Stimulated activated CD4-positive, alpha-beta T cell treated with anti-CD3 and anti-CD28 coated beads, Interleukin-1b, Interleukin-23, amount 100 ng/mL, for 48 hours (primary cell): ENCODE data around the gene ILF2.
"Not testable (repeated sequence)": the region's sequence is repeated elsewhere in the genome, so short reads cannot be mapped to it uniquely, and the experiment has no call there.

Experiments used
- DNase-seq: peaks from one replicate; pipeline ENCODE4 v3.0.0-alpha.2; 2020

The ILF2 gene

GRCh38 chr1:153647346-153647714, 23.5 kb downstream of the ILF2 start:
- no peak for DNase-seq

GRCh38 chr1:153646672-153647345, 24.0 kb downstream of the ILF2 start:
- DNase-seq = no peak

GRCh38 chr1:153643816-153644215, 27.0 kb downstream of the ILF2 start:
- DNase-seq = no peak

- no peak for DNase-seq
Measured at GRCh38 chr1:153643100-153643499, 27.7 kb downstream of the ILF2 start.

DNA sequence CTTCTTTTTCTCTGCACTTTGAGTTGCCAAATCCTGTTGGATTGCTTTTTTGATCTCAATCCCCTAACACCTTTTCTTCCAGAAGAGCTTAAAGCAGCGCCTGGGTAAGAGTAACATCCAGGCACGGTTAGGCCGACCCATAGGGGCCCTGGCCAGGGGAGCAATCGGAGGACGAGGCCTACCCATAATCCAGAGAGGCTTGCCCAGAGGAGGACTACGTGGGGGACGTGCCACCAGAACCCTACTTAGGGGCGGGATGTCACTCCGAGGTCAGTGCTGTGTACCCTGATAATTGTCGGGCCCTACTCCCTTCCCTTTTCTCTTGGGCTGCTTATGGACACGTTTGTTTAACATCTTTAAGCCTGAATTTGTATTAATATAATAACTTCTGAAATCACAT, 28.6 kb downstream of the ILF2 start:
- DNase-seq = no peak

DNA sequence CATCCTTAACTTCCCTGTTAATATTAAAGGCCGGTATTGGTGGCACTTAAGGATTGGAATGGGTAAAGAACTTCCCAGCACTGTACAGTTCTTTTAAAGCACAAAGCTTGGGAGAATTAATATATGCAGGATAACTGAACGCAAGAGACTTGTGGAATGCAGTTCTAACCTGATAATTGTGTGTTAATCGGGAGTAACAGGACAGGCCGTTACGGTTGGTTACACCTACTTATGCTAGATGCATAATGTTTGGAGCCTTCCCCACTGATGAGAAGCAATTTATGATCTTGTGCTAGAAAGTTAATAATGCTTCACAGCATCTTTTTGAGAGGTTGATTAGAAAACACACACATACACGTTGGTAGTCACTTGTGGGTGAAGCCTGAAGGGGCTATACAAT, 29.9 kb downstream of the ILF2 start:
- no peak for DNase-seq

- DNase-seq = not testable (repeated sequence)
Measured at GRCh38 chr1:153640213-153640612, 30.6 kb downstream of the ILF2 start.

- no peak for DNase-seq
Measured at GRCh38 chr1:153639280-153639679, 31.5 kb downstream of the ILF2 start.

DNA sequence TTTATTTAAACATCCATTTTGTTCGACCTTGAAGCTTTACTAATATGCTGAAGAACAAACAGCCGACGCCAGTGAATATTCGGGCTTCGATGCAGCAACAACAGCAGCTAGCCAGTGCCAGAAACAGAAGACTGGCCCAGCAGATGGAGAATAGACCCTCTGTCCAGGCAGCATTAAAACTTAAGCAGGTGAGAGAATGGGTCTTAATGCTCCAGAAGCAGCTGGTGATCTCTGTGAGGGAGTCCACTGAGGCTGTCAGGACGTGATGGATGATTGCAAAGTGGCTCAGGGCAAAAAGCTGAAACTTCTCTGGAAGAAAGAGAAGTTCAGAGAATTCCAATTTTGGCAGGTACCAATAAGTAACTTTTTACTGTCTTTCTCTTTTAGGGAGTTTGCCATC, 32.5 kb downstream of the ILF2 start:
- no peak for DNase-seq

- no peak for DNase-seq
Measured at GRCh38 chr1:153636312-153636711, 34.5 kb downstream of the ILF2 start.

DNA sequence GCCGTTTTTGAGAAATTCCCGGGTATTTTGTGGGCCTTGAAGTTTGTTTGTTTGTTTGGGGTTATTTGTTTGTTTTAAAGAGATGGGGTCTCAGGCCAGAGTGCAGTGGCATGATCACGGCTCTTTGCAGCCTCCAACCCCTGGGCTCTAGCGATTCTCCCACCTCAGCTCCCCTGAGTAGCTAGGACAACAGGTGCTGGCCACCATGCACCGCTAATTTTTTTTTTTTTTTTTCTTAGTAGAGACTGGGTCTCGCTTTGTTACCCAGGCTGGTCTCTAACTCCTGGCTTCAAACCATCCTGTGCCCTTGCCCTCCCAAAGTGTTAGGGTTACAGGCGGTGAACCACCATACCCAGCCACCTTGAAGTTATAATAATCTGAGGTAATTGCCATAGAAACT, 34.9 kb downstream of the ILF2 start:
- DNase-seq = no peak

DNA sequence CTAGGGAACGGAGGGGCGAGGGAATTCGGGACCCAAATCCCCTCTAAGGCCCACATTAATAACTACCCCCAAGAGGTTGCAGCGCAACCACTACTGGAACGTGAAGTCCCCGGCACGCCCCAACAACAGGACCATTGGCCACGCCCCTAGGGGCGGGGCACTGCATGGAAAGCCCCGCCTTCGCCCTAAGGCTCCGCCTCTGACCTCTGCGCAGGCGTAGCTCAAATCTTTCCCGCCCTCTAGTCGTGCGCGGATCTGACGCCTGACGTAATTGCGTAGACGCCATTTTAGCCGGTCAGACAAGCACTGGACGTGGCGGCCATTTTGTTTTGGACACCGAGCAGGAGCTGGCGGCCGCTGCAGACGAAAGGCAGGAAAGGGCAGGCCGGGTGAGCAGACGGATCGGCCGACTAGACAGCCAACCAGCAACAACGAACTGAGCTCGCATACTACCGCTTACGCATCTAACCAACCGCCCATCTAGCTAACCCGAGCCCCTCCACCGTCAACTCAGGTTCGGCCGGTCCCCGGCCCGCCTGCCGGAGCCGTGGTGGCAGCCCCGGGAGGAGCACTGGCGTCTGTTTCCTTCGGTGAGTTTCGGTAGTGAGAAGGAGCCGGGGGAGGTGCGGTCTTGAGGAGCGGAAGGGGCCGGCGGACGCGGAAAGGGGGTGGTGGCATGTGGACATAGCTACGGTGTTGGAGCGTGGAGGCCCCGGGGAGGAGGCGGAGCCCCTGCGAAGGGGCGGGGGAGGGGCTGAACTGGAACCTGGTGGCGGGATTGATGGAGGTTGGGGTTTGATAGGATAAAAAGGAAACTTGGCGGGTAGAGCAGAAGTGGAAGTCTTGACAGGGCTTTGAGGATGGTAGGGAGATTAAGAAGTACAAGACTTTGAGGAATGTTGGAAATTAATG, 36.8 kb downstream of the ILF2 start, which contains the start of gene CHTOP:
Gene CHTOP (plus strand): TSS at position 313 of the 912 bp plus-strand sequence. CDS start 2,523 bp downstream, outside the sequence.
- peak; percentile 98 for DNase-seq

DNA sequence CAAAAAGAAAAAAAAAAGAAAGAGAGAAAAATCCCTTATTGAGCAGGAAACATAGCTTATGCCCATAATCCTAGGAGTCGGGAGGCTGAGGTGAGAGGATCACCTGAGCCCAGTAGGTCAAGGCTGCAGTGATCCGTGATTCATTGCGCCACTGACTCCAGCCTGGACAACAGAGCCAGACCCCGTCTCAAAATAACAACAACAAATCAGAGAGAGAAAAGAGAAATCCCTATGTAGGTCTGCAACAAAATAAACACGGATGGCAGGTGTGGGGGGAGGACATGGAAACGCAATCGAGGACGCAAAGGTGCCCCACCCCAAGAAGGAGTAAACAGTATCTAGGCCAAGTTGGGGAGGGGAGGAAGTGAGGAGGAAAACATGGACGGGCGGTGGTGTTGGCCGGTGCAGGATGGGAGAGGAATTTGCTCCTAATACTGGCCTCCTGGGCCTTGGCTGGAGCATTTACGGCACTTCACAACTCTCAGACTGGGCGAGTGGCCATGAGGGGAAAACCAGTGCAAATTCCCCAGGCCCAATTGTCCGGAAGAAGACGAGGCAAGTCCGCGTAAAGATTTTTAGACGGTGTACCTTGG, 37.5 kb downstream of the ILF2 start:
- DNase-seq = no peak

- no peak for DNase-seq
Measured at GRCh38 chr1:153631047-153632022, 39.5 kb downstream of the ILF2 start.

- no peak for DNase-seq
Measured at GRCh38 chr1:153630384-153630783, 40.4 kb downstream of the ILF2 start.

- DNase-seq = no peak
Measured at GRCh38 chr1:153629971-153630370, 40.8 kb downstream of the ILF2 start.

DNA sequence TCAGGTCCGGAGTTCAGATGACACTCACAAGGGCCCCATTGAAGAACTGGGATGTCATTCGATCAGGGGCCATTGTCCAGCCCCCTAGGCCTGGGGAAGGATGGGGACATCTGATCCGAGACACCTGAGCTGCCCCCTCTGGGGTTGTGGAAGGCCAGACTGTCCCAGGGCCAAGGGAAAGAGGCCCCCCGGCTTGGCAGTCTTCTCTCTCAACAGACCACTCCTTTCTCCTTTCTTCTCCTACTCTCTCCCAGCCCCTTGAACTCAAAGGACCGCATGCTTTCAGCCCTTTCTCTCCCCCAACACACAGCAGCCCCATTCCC, 41.5 kb downstream of the ILF2 start:
- no peak for DNase-seq

DNA sequence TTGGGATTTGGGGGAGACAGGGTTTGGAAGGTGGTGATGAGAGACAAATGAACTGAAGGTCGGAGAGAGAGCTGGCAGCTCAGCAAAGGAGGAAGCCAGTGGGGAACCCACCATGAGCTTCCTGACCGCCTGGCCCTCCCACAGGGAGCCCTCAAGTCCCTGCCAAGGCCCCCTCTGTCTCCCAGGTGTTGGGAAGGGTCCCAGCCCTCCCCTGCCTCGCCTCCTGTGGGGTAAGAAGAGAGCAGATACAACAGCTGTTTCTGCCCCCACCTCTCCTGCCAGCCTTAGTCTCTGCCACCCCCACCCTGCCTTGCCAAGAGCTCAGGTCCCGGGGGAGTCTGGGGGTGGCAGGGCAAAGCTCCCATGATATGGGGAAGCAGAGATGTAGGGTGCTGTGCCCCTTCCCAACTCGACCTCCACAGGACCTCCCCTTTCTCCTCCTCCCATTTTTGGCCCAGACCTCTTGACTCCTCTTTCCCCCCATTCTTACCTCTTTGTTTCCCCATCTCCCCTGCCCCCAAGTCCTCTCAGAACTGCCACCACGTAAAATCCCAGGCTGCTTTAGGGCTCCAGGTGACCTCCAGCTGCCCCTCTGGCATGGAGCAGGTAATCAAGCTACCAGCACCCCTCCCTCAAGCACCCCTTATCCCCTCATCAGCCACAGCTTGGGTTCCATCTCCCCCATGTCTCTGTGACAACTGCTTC, 42.0 kb downstream of the ILF2 start:
- no peak for DNase-seq

DNA sequence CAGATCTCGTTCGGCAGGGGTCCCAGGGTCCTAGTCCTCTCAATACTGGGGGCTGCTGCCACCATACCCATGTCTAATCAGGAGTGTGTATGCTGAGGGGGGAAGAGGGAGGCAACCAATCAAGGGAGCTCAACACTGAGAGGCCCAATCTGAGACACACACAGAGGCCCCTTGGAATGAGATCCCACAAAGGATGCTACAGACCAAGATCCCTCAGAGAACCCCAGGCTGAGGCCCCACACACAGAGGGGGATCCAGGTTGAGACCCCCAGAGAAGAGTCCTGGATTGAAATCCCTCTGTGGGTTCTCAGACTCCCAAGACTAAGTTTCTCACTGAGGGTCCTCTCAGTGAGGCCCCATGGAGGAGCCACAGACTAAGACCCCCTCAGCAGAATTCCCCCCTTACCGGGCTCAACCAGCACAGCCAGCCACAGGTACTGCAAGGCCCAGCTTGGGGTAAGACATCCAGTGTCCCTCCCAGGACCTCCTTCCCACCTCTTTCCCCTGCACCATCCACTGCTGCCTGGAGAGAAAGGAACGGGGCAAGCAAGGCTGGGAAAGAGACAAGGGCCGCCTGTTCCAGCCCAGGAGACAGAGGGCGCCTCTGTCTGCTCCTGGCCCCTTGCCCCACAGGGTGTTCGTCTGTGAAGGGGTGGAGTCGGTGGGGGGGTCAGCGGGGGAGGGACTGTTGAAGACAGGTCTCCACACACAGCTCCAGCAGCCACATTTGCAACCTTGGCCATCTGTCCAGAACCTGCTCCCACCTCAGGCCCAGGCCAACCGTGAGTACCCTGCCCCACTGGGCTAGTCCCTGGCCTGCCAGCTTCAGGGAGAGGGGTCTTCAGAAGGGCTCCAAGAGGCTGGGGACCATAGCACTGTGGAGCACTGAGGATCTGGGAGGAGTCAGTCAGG, 42.8 kb downstream of the ILF2 start, which contains the start of gene S100A1:
Gene S100A1 (plus strand): TSS at position 720 of the 912 bp plus-strand sequence. CDS start 2,088 bp downstream, outside the sequence.
- DNase-seq = no peak

- DNase-seq = no peak
Measured at GRCh38 chr1:153626904-153627714, 43.7 kb downstream of the ILF2 start, which contains the start of gene S100A13. S100A13 (minus strand) TSS chr1:153627505; CDS start chr1:153626472, 1,033 bp downstream.
